ENCODE measurements around the gene SLC23A1. TPM values are rescaled to one million over a fixed set of nuclear protein-coding genes. Genes with fewer than 3 reads are reported as not detected.

SLC23A1 gene
- total and polyA plus RNA-seq, 9 of the 15 experiments (the other 6 are each of a cell fraction or from before 2014, with no cell fraction given), result 0.03 to 0.20 (median 0.05) TPM; not detected in 5

- TF ChIP-seq REST (IDR thresholded peaks at IDR 0.05; ENCODE audit: borderline replicate concordance) (no peak), REST (CRISPR knock-in tag; IDR thresholded peaks at IDR 0.05; ENCODE audit: low read depth) (no peak), MEF2A (IDR thresholded peaks at IDR 0.05; ENCODE audit: control insufficient read depth, low read depth, low read length) (no peak)
These were observed 22.7 kb downstream of the SLC23A1 start (continued) for GRCh38 chr5:139360384-139360783.
